A673 (cell line): ENCODE measurements around the gene NAA40. TPM values are rescaled to one million over a fixed set of nuclear protein-coding genes. Genes with fewer than 3 reads are reported as not detected.

Experiments
- BruUV-seq: library from RNA; stranded (reverse); fragments of 400-500 nt; replicated peaks from 2 replicates; lab custom pipeline; 2021; lab: Mats Ljungman, UMichigan
- CTCF ChIA-PET: fragments of 300-600 bp; sonication (Branson Sonifier 250); formaldehyde crosslinking; loops from one replicate; lab custom pipeline; 2022; ENCODE audit warnings: antibody characterized with exemption; lab: Charles Lee
- POLR2A ChIA-PET: fragments of 300-600 bp; sonication (Branson Sonifier 250); formaldehyde crosslinking; loops from one replicate; lab custom pipeline; 2022; ENCODE audit warnings: antibody characterized with exemption; ENCODE audit not compliant: low non-redundant PET; lab: Charles Lee
- DNase-seq: peaks from one replicate; pipeline ENCODE4 v3.0.0-alpha.2; 2015; ENCODE audit warnings: low spot score
- H3K27ac ChIP-seq: fragments of 200-600 bp; sonication (generic); 2 replicates; pipeline ENCODE4 v1.5.1; 2016; ENCODE audit warnings: mixed run types, low read depth, mild to moderate bottlenecking, mixed read lengths, antibody characterized with exemption, low read length; ENCODE audit not compliant: poor library complexity, severe bottlenecking
- H3K27me3 ChIP-seq: fragments of 200-600 bp; sonication (generic); replicated peaks from 2 replicates; pipeline ENCODE4 v1.6.1; 2017; ENCODE audit warnings: mixed run types, low read depth, mild to moderate bottlenecking, mixed read lengths, antibody characterized with exemption, low read length; ENCODE audit not compliant: insufficient read depth, poor library complexity
- H3K36me3 ChIP-seq: fragments of 200-600 bp; sonication (generic); 2 replicates; pipeline ENCODE4 v1.6.1; 2016; ENCODE audit warnings: mixed run types, mild to moderate bottlenecking, mixed read lengths, antibody characterized with exemption, low read length; ENCODE audit not compliant: insufficient read depth, poor library complexity, severe bottlenecking
- H3K4me1 ChIP-seq: fragments of 200-600 bp; sonication (generic); 2 replicates; pipeline ENCODE4 v1.6.1; 2017; ENCODE audit warnings: mixed run types, mild to moderate bottlenecking, mixed read lengths, antibody characterized with exemption, low read length; ENCODE audit not compliant: insufficient read depth, poor library complexity, severe bottlenecking
- H3K4me3 ChIP-seq: fragments of 200-600 bp; sonication (generic); 2 replicates; pipeline ENCODE4 v1.5.1; 2016; ENCODE audit warnings: low read depth, mixed run types, mild to moderate bottlenecking, mixed read lengths, low read length; ENCODE audit not compliant: poor library complexity, severe bottlenecking
- H3K9me3 ChIP-seq: fragments of 200-600 bp; sonication (generic); 2 replicates; pipeline ENCODE4 v1.6.1; 2016; ENCODE audit warnings: mixed run types, low read depth, mild to moderate bottlenecking, mixed read lengths, antibody characterized with exemption, low read length; ENCODE audit not compliant: poor library complexity, severe bottlenecking
- CTCF ChIP-seq: fragments of 300-800, 200-600 bp; sonication (generic); conservative IDR thresholded peaks from 2 replicates; pipeline ENCODE4 v1.5.1; 2017; ENCODE audit warnings: low read depth, mild to moderate bottlenecking, antibody characterized with exemption, low read length, moderate library complexity, mixed read lengths
- EZH2 ChIP-seq: fragments of 200-600 bp; sonication (generic); IDR thresholded peaks from 2 replicates; pipeline ENCODE4 v1.6.1; 2017; ENCODE audit warnings: borderline replicate concordance, low read depth, mild to moderate bottlenecking, mixed read lengths, antibody characterized with exemption, low read length; ENCODE audit not compliant: poor library complexity, severe bottlenecking
- intact Hi-C: fragments of 100-400 bp; cut with micrococcal nuclease; formaldehyde crosslinking; loops from one replicate; pipeline ENCODE4 v1.10.0; 2022; ENCODE audit not compliant: unreplicated experiment
- total RNA-seq: library from RNA; stranded (reverse); gene quantifications from 2 replicates; pipeline ENCODE4 v1.2.3, GENCODE V29; 2021

The NAA40 gene
- total RNA-seq, 1 experiment from 2014 or later = 44.8 TPM

GRCh38 chr11:63904743-63905142 lies 34.1 kb upstream of the NAA40 start:
- intact Hi-C loops = no loop called here

GRCh38 chr11:63905179-63905578 lies 33.6 kb upstream of the NAA40 start:
- no peak for DNase-seq

More at GRCh38 chr11:63904743-63905142, 34.1 kb upstream of the NAA40 start:
- no peak for DNase-seq
- Histone ChIP-seq H3K4me1 (peaks cover 10% of the 10 kb centered on the region), H3K4me3 (no peak overlapping the region), H3K9me3 (no peaks in the 10 kb centered on the region), H3K36me3 (peaks cover 57% of the 10 kb centered on the region), H3K27ac (no peak overlapping the region), H3K27me3 (no peaks in the 10 kb centered on the region)
- POLR2A ChIA-PET = no interaction called here
- no peak for TF ChIP-seq EZH2
- no peak for TF ChIP-seq CTCF
- CTCF ChIA-PET = interaction anchor here (0.6 kb wide), 1 partner anchor 468 kb away, joined by 5 read pairs; no protein-coding TSS in a partner anchor
- BruUV-seq = no TSS peak

GRCh38 chr11:63906087-63906486 lies 32.7 kb upstream of the NAA40 start:
- Histone ChIP-seq H3K4me1 (peaks cover 10% of the 10 kb centered on the region), H3K4me3 (no peak overlapping the region), H3K27ac (no peak overlapping the region), H3K27me3 (no peaks in the 10 kb centered on the region), H3K9me3 (no peaks in the 10 kb centered on the region), H3K36me3 (peaks cover 44% of the 10 kb centered on the region)
- ChIA-PET CTCF (interaction anchor here (0.6 to 1.4 kb wide), 3 partner anchors 67 to 138 kb away, joined by 3 to 4 read pairs (median 4); partner anchors contain the start of gene MARK2), POLR2A (no interaction called here)
- TF ChIP-seq CTCF (no peak), EZH2 (no peak)
- intact Hi-C loops = loop anchor here (1.0 kb wide), 1 partner anchor 69 kb away; no protein-coding TSS in a partner anchor
- DNase-seq = no peak
- no TSS peak for BruUV-seq

More at GRCh38 chr11:63905179-63905578, 33.6 kb upstream of the NAA40 start:
- Histone ChIP-seq H3K9me3 (no peaks in the 10 kb centered on the region), H3K36me3 (peaks cover 53% of the 10 kb centered on the region), H3K27me3 (no peaks in the 10 kb centered on the region), H3K4me3 (no peak overlapping the region), H3K27ac (no peak overlapping the region), H3K4me1 (peaks cover 10% of the 10 kb centered on the region)
- BruUV-seq = no TSS peak
- no peak for TF ChIP-seq CTCF
- no peak for TF ChIP-seq EZH2
- ChIA-PET CTCF (no interaction called here), POLR2A (no interaction called here)
- intact Hi-C loops = no loop called here
